Activated CD8-positive, alpha-beta T cell treated with anti-CD3 and anti-CD28 coated beads, Interleukin-2, amount 10 ng/mL, durations not matched to agents 7 days and 5 days (primary cell): ENCODE measurements around the gene SARDH. TPM values are rescaled to one million over a fixed set of nuclear protein-coding genes. Genes with fewer than 3 reads are reported as not detected.

Experiments
- ATAC-seq: fragments of 150-1000 bp; cut with Tn5 transposase; one replicate; pipeline ENCODE4 v1.10.0; 2021; ENCODE audit warnings: moderate library complexity
- CTCF ChIA-PET: fragments of 350-600 bp; sonication (Branson Sonifier 250); formaldehyde crosslinking; loops from one replicate; lab custom pipeline; 2021; ENCODE audit warnings: antibody characterized with exemption; lab: Charles Lee
- POLR2A ChIA-PET: fragments of 350-600 bp; sonication (Branson Sonifier 250); formaldehyde crosslinking; loops from one replicate; lab custom pipeline; 2021; ENCODE audit warnings: antibody characterized with exemption; lab: Charles Lee
- DNase-seq: peaks from one replicate; pipeline ENCODE4 v3.0.0-alpha.2; 2020
- H3K27ac Mint-ChIP-seq: one replicate; pipeline ENCODE4 v1.8.0; 2021; ENCODE audit warnings: mild to moderate bottlenecking, mixed read lengths
- H3K27me3 Mint-ChIP-seq: one replicate; pipeline ENCODE4 v1.8.0; 2021; ENCODE audit warnings: low read depth, mixed read lengths
- H3K36me3 Mint-ChIP-seq: one replicate; pipeline ENCODE4 v1.8.0; 2021; ENCODE audit warnings: low read depth, mixed read lengths
- H3K4me1 Mint-ChIP-seq: one replicate; pipeline ENCODE4 v1.8.0; 2021; ENCODE audit warnings: low read depth, mixed read lengths
- H3K4me3 Mint-ChIP-seq: one replicate; pipeline ENCODE4 v1.8.0; 2021; ENCODE audit warnings: mild to moderate bottlenecking, mixed read lengths
- H3K9me3 Mint-ChIP-seq: one replicate; pipeline ENCODE4 v1.8.0; 2022; ENCODE audit warnings: mixed read lengths; ENCODE audit not compliant: insufficient read depth
- total RNA-seq, 2 experiments: library from RNA; stranded (reverse); gene quantifications; one replicate each; pipeline ENCODE4 v1.2.3, GENCODE V29; 2021

SARDH gene
- total RNA-seq, 2 experiments from 2014 or later, result 3.0 to 3.4 TPM

GRCh38 chr9:133701321-133701980 lies 36.7 kb downstream of the SARDH start:
- peaks cover 4% of the 10 kb centered on the region for H3K36me3 Mint-ChIP-seq
- CTCF ChIA-PET, result interaction anchor here (0.6 to 2.5 kb wide), 10 partner anchors 10 to 292 kb away, joined by 3 to 28 read pairs (median 4); no protein-coding TSS in a partner anchor
- H3K27ac Mint-ChIP-seq, result peak overlapping the region; percentile 83
- H3K27me3 Mint-ChIP-seq, result peaks cover 5% of the 10 kb centered on the region
- peaks cover 50% of the 10 kb centered on the region for H3K4me1 Mint-ChIP-seq
- DNase-seq (peak; percentile 46), ATAC-seq (peak; percentile 49)
- H3K9me3 Mint-ChIP-seq, result no peaks in the 10 kb centered on the region
- POLR2A ChIA-PET, result interaction anchor here (0.7 to 5.0 kb wide), 5 partner anchors 10 to 24 kb away, joined by 3 to 71 read pairs (median 3); no protein-coding TSS in a partner anchor
- peak overlapping the region; percentile 72 for H3K4me3 Mint-ChIP-seq

- Mint-ChIP-seq H3K27me3 (peaks cover 5% of the 10 kb centered on the region), H3K36me3 (peaks cover 4% of the 10 kb centered on the region), H3K27ac (peak overlapping the region; percentile 83), H3K9me3 (no peaks in the 10 kb centered on the region), H3K4me1 (peaks cover 52% of the 10 kb centered on the region), H3K4me3 (peak overlapping the region; percentile 72)
- CTCF ChIA-PET, result interaction anchor here (0.6 to 2.5 kb wide), 9 partner anchors 9 to 293 kb away, joined by 3 to 28 read pairs (median 5); no protein-coding TSS in a partner anchor
- DNase-seq, result no peak
- POLR2A ChIA-PET, result interaction anchor here (0.7 to 5.0 kb wide), 5 partner anchors 9 to 24 kb away, joined by 3 to 71 read pairs (median 3); no protein-coding TSS in a partner anchor
- ATAC-seq, result peak; percentile 20
Measured at GRCh38 chr9:133700819-133701320, 37.3 kb downstream of the SARDH start.

- H3K27ac Mint-ChIP-seq, result no peak overlapping the region
- H3K36me3 Mint-ChIP-seq, result peaks cover 4% of the 10 kb centered on the region
- H3K9me3 Mint-ChIP-seq, result no peaks in the 10 kb centered on the region
- H3K4me1 Mint-ChIP-seq, result peaks cover 52% of the 10 kb centered on the region
- ATAC-seq (no peak), DNase-seq (no peak)
- H3K27me3 Mint-ChIP-seq, result peaks cover 5% of the 10 kb centered on the region
- H3K4me3 Mint-ChIP-seq, result no peak overlapping the region
- ChIA-PET POLR2A (interaction anchor here (5.0 kb wide), 1 partner anchor 14 kb away, joined by 71 read pairs; no protein-coding TSS in a partner anchor), CTCF (no interaction called here)
Measured at GRCh38 chr9:133699546-133699945, 38.6 kb downstream of the SARDH start.

- H3K27ac Mint-ChIP-seq, result no peak overlapping the region
- POLR2A ChIA-PET, result interaction anchor here (1.9 kb wide), 1 partner anchor 13 kb away, joined by 6 read pairs; no protein-coding TSS in a partner anchor
- H3K4me3 Mint-ChIP-seq, result no peak overlapping the region
- ATAC-seq (no peak), DNase-seq (no peak)
- peaks cover 4% of the 10 kb centered on the region for H3K36me3 Mint-ChIP-seq
- CTCF ChIA-PET, result interaction anchor here (1.0 kb wide), 1 partner anchor 13 kb away, joined by 3 read pairs; no protein-coding TSS in a partner anchor
- peaks cover 5% of the 10 kb centered on the region for H3K27me3 Mint-ChIP-seq
- no peaks in the 10 kb centered on the region for H3K9me3 Mint-ChIP-seq
- H3K4me1 Mint-ChIP-seq, result peaks cover 40% of the 10 kb centered on the region
Measured at GRCh38 chr9:133696071-133696472, 42.1 kb downstream of the SARDH start.

- no peaks in the 10 kb centered on the region for H3K9me3 Mint-ChIP-seq
- ATAC-seq (no peak), DNase-seq (no peak)
- H3K4me3 Mint-ChIP-seq, result no peak overlapping the region
- POLR2A ChIA-PET, result no interaction called here
- CTCF ChIA-PET, result no interaction called here
- peaks cover 30% of the 10 kb centered on the region for H3K4me1 Mint-ChIP-seq
- H3K27me3 Mint-ChIP-seq, result peaks cover 5% of the 10 kb centered on the region
- no peak overlapping the region for H3K27ac Mint-ChIP-seq
- H3K36me3 Mint-ChIP-seq, result peaks cover 3% of the 10 kb centered on the region
Measured at GRCh38 chr9:133694686-133695085, 43.5 kb downstream of the SARDH start.

GRCh38 chr9:133693703-133694529 lies 44.2 kb downstream of the SARDH start:
- POLR2A ChIA-PET, result interaction anchor here (0.6 to 2.9 kb wide), 4 partner anchors 8 to 651 kb away, joined by 3 to 13 read pairs (median 4); no protein-coding TSS in a partner anchor

DNA sequence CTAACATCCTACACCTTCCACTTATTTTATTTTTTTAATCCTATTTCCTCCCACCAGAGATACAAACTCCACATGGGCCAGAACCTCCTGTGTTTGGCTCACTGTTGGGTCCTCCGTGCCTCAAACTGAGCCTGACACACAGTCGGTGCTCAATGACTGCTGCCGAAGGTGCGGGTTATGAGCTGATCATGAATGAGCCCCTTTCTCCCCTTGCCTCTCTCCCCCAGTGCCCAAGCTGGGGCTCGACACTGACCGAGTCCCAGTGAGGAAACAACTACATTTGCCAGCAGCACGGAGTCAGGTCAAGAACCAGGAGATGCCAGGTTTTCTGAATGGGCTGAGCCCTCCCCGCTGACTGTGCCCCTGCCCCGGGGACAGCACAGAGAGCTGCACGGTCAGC lies 45.0 kb downstream of the SARDH start:
- Mint-ChIP-seq H3K36me3 (no peaks in the 10 kb centered on the region), H3K9me3 (no peaks in the 10 kb centered on the region), H3K4me1 (peaks cover 17% of the 10 kb centered on the region), H3K27me3 (peaks cover 3% of the 10 kb centered on the region), H3K27ac (no peak overlapping the region), H3K4me3 (no peak overlapping the region)
- DNase-seq (no peak), ATAC-seq (no peak)
- ChIA-PET POLR2A (interaction anchor here (0.6 to 2.9 kb wide), 3 partner anchors 9 to 652 kb away, joined by 3 to 13 read pairs (median 3); no protein-coding TSS in a partner anchor), CTCF (interaction anchor here (1.4 kb wide), 1 partner anchor 10 kb away, joined by 4 read pairs; no protein-coding TSS in a partner anchor)

More at GRCh38 chr9:133693703-133694529, 44.2 kb downstream of the SARDH start:
- no peak overlapping the region for H3K27ac Mint-ChIP-seq
- DNase-seq (no peak), ATAC-seq (no peak)
- CTCF ChIA-PET, result interaction anchor here (1.4 kb wide), 1 partner anchor 11 kb away, joined by 4 read pairs; no protein-coding TSS in a partner anchor
- H3K4me3 Mint-ChIP-seq, result no peak overlapping the region
- H3K27me3 Mint-ChIP-seq, result peaks cover 5% of the 10 kb centered on the region
- no peaks in the 10 kb centered on the region for H3K9me3 Mint-ChIP-seq
- no peaks in the 10 kb centered on the region for H3K36me3 Mint-ChIP-seq
- peaks cover 25% of the 10 kb centered on the region for H3K4me1 Mint-ChIP-seq

- CTCF ChIA-PET, result no interaction called here
- Mint-ChIP-seq H3K9me3 (no peaks in the 10 kb centered on the region), H3K4me3 (no peak overlapping the region), H3K4me1 (peaks cover 17% of the 10 kb centered on the region), H3K27ac (no peak overlapping the region), H3K36me3 (no peaks in the 10 kb centered on the region), H3K27me3 (peaks cover under 1% of the 10 kb centered on the region)
- ATAC-seq, result no peak
- POLR2A ChIA-PET, result interaction anchor here (1.3 to 2.9 kb wide), 2 partner anchors 9 kb away, joined by 3 to 13 read pairs; no protein-coding TSS in a partner anchor
- DNase-seq, result no peak
Measured at GRCh38 chr9:133692364-133692985, 45.7 kb downstream of the SARDH start.

DNA sequence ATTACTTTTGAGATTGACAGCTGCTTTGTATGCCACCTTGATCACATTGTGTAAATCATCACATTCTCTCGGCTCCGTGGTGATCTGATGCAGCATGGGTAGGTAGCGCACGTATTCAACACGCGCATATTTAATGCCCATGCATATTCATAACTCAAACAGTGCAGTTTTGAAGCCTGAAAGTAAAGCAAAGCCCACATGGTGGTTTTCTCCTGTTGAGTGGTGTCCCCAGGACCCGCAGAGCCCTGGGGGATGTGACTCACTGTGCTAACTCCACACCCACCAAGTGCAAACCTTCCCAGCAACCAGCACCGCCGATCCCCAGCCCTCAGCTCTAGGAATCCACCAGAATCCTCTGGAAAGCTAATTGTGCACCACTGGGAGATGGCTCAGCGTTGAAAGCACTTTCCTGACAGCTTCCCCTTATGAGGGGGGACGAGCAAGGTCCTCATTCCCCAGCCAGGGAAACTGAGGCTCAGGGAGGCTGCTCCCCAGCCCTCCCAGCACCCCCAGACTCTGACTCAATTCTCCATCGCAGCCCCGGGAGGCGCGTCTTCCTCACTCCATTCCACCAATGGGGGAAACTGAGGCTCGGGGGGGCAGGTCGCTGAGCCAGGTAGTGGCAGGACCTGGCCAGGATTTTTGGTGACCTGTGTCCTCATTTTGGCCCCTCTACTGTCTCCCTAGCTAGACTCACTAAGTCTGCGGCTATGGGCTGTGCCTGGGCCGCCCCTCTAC lies 46.4 kb downstream of the SARDH start:
- Mint-ChIP-seq H3K27ac (no peak overlapping the region), H3K27me3 (no peaks in the 10 kb centered on the region), H3K4me3 (no peak overlapping the region), H3K36me3 (no peaks in the 10 kb centered on the region), H3K4me1 (peaks cover 19% of the 10 kb centered on the region), H3K9me3 (no peaks in the 10 kb centered on the region)
- ATAC-seq (no peak), DNase-seq (no peak)
- POLR2A ChIA-PET, result interaction anchor here (1.3 to 2.9 kb wide), 3 partner anchors 8 to 10 kb away, joined by 3 to 13 read pairs (median 3); no protein-coding TSS in a partner anchor
- CTCF ChIA-PET, result interaction anchor here (1.1 kb wide), 1 partner anchor 9 kb away, joined by 3 read pairs; no protein-coding TSS in a partner anchor

DNA sequence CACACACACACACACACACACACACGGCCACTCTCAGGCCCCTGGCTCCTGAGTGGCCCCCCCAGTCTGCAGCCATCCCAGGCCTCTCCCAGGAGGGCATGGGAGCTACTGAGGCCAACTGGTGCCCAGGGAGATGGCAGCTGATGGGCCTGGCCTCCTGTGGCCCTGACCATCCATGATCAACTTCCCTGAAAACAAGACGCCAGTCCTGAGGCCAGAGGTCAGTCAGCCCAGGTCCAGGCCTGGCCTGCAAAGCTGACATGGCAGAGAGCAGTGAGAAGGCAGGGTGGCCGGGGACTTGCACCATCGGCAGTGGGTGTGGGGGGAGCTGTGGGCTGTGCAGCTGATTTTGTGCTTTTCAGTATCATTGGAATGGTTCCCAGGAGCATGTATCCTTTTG lies 47.0 kb downstream of the SARDH start:
- Mint-ChIP-seq H3K4me1 (peaks cover 18% of the 10 kb centered on the region), H3K27me3 (no peaks in the 10 kb centered on the region), H3K36me3 (no peaks in the 10 kb centered on the region), H3K4me3 (no peak overlapping the region), H3K9me3 (no peaks in the 10 kb centered on the region), H3K27ac (no peak overlapping the region)
- ChIA-PET POLR2A (interaction anchor here (1.3 to 2.9 kb wide), 3 partner anchors 8 to 11 kb away, joined by 3 to 13 read pairs (median 3); no protein-coding TSS in a partner anchor), CTCF (interaction anchor here (1.1 kb wide), 1 partner anchor 10 kb away, joined by 3 read pairs; no protein-coding TSS in a partner anchor)
- DNase-seq, result no peak
- ATAC-seq, result no peak
